GM12878 (cell line): ENCODE measurements around the gene ADD2. TPM values are rescaled to one million over a fixed set of nuclear protein-coding genes. Genes with fewer than 3 reads are reported as not detected.
A peak's percentile ranks its signal among the peaks of the same experiment; 100 is the strongest.

Source experiments
- ATAC-seq: fragments of 200-7000 bp; cut with Tn5 transposase; 3 replicates; pipeline ENCODE4 v1.9.1; 2020; ENCODE audit warnings: mild to moderate bottlenecking, moderate library complexity
- BruUV-seq: library from RNA; stranded (reverse); fragments of 400-500 nt; replicated peaks from 2 replicates; lab custom pipeline; 2021; lab: Mats Ljungman, UMichigan
- CTCF ChIA-PET: fragments of 300-600 bp; sonication (Branson Sonifier 250); formaldehyde crosslinking; extraction: SDS; loops from one replicate; lab custom pipeline; 2021; ENCODE audit warnings: inconsistent platforms; lab: Yijun Ruan, JAX
- POLR2A ChIA-PET: fragments of 350-600 bp; formaldehyde crosslinking; extraction: SDS; loops from one replicate; lab custom pipeline; 2021; ENCODE audit warnings: inconsistent platforms; lab: Charles Lee
- RAD21 ChIA-PET: fragments of 300-600 bp; sonication (Branson Sonifier 250); formaldehyde crosslinking; loops from one replicate; lab custom pipeline; 2023; ENCODE audit warnings: antibody characterized with exemption; ENCODE audit not compliant: unreplicated experiment; lab: Charles Lee
- SMC1A ChIA-PET: fragments of 300-600 bp; sonication (Branson Sonifier 250); formaldehyde crosslinking; loops from one replicate; lab custom pipeline; 2023; ENCODE audit not compliant: unreplicated experiment, uncharacterized antibody; lab: Charles Lee
- DNase-seq: peaks from one replicate; pipeline ENCODE4 v3.0.0-alpha.2; 2011; ENCODE audit warnings: low read depth, low spot score
- FAIRE-seq: peaks from 3 replicates; lab custom pipeline; 2011; peaks lifted over from hg19 to GRCh38; lab: Jason Lieb, UNC
- H2AFZ ChIP-seq: 2 replicates; pipeline ENCODE4 v1.6.0; 2011; ENCODE audit warnings: low read depth, low read length, control low read depth; ENCODE audit not compliant: control insufficient read depth
- H3K27ac ChIP-seq: 2 replicates; pipeline ENCODE4 v1.5.1; 2011; ENCODE audit warnings: control low read depth; ENCODE audit not compliant: control insufficient read depth, insufficient read depth
- H3K27me3 ChIP-seq, 2 experiments: replicated peaks in 1 of 2; 2 replicates each; pipeline versions ENCODE4 v1.6.0 to v1.6.1; 2011; ENCODE audit warnings: low read length in 1 of 2; ENCODE audit not compliant: control insufficient read depth in 2 of 2, insufficient read depth in 2 of 2
- H3K36me3 ChIP-seq, 2 experiments: 2 replicates each; pipeline ENCODE4 v1.5.1; 2011; ENCODE audit warnings: low read length in 1 of 2; ENCODE audit not compliant: control insufficient read depth in 2 of 2, insufficient read depth in 2 of 2
- H3K4me1 ChIP-seq: 2 replicates; pipeline ENCODE4 v1.6.1; 2011; ENCODE audit warnings: mild to moderate bottlenecking, low read length, moderate library complexity, mixed read lengths; ENCODE audit not compliant: control insufficient read depth, insufficient read depth
- H3K4me2 ChIP-seq: 2 replicates; pipeline ENCODE4 v1.6.0; 2011; ENCODE audit warnings: control low read depth; ENCODE audit not compliant: control insufficient read depth, insufficient read depth
- H3K4me3 ChIP-seq: fragments of 200-600 bp; sonication (generic); 2 replicates; pipeline ENCODE4 v1.5.1; 2016
- H3K79me2 ChIP-seq: 2 replicates; pipeline ENCODE4 v1.6.0; 2011; ENCODE audit warnings: low read length; ENCODE audit not compliant: control insufficient read depth, insufficient read depth
- H3K9ac ChIP-seq: 2 replicates; pipeline ENCODE4 v1.8.0; 2011; ENCODE audit warnings: low read length, control low read depth, mixed read lengths; ENCODE audit not compliant: control insufficient read depth, insufficient read depth
- H3K9me3 ChIP-seq: replicated peaks from 3 replicates; pipeline ENCODE4 v1.5.1; 2011; ENCODE audit warnings: mild to moderate bottlenecking, low read length; ENCODE audit not compliant: control insufficient read depth, insufficient read depth
- H4K20me1 ChIP-seq: 2 replicates; pipeline ENCODE4 v1.6.0; 2011; ENCODE audit not compliant: control insufficient read depth, insufficient read depth
- BRCA1 ChIP-seq: IDR thresholded peaks from 2 replicates; pipeline ENCODE4 v1.6.1; 2011; ENCODE audit warnings: low read depth, low read length, improper control_type of control experiment
- JUNB ChIP-seq: IDR thresholded peaks from 2 replicates; pipeline ENCODE4 v1.6.1; 2016; ENCODE audit warnings: antibody characterized with exemption, mild to moderate bottlenecking
- TAF1 ChIP-seq: IDR thresholded peaks from 2 replicates; pipeline ENCODE4 v1.6.1; 2011; ENCODE audit warnings: mild to moderate bottlenecking, low read depth, low read length, borderline replicate concordance
- WGBS: methylation state at CpG from one replicate; pipeline ENCODE4 v1.1.6; 2016; ENCODE audit warnings: low lambda C conversion rate; ENCODE audit not compliant: insufficient replicate concordance, insufficient coverage; ENCODE audit errors: missing lambda C conversion rate; 5-methylcytosine and 5-hydroxymethylcytosine counted together
- in situ Hi-C: fragments of 300-500 bp; cut with MboI; formaldehyde crosslinking; loops from 9 replicates; pipeline ENCODE4 v1.14.3; 2018; ENCODE audit warnings: mixed read lengths
- intact Hi-C: fragments of 100-400 bp; cut with micrococcal nuclease; formaldehyde crosslinking; loops from one replicate; pipeline ENCODE4 v1.14.2; 2022; ENCODE audit not compliant: unreplicated experiment
- polyA plus RNA-seq, 11 experiments: library from polyadenylated mRNA; depleted of rRNA in 4 of 11; unstranded in 6 of 11; stranded (reverse) in 5 of 11; fragments of >200 nt; fragmentation: Nextera tagmentation in 4 of 11; fragmentation: Illumina TruSeq in 1 of 11; extraction: Ambion mirVana in 4 of 11; extraction: Trizol in 1 of 11; gene quantifications; 1 replicate in 1 of 11; 2 replicates in 10 of 11; pipeline versions ENCODE4 v1.2.1 to v1.2.3, GENCODE V29; 2011 to 2016; ENCODE audit warnings: inconsistent platforms in 2 of 11, missing spikeins in 2 of 11, low read depth in 1 of 11
- total RNA-seq, 4 experiments: library from RNA; depleted of rRNA in 3 of 4; stranded (reverse); fragments of >200 nt in 3 of 4; fragmentation: Illumina TruSeq in 1 of 4; extraction: Trizol in 1 of 4; gene quantifications; 2 replicates each; pipeline versions ENCODE4 v1.2.1 to v1.2.3, GENCODE V29; 2013 to 2021
- TF ChIP-seq, protein P1 (sequence below), 3 experiments: IDR thresholded peaks in 2 of 3; conservative IDR thresholded peaks in 1 of 3; 2 replicates each; pipeline ENCODE4 v1.5.1; 2011; ENCODE audit warnings: low read depth in 3 of 3, low read length in 3 of 3, mild to moderate bottlenecking in 3 of 3, control low read depth in 2 of 3, moderate library complexity in 2 of 3, inconsistent platforms in 1 of 3, mixed read lengths in 1 of 3; ENCODE audit not compliant: control insufficient read depth in 2 of 3, insufficient read depth in 1 of 3; ENCODE audit errors: extremely low read depth in 1 of 3

ADD2 gene
- total and polyA plus RNA-seq, 10 of the 15 experiments (the other 5 are each of a cell fraction or from before 2014, with no cell fraction given), result 0.05 to 0.13 (median 0.08) TPM; not detected in 7

DNA sequence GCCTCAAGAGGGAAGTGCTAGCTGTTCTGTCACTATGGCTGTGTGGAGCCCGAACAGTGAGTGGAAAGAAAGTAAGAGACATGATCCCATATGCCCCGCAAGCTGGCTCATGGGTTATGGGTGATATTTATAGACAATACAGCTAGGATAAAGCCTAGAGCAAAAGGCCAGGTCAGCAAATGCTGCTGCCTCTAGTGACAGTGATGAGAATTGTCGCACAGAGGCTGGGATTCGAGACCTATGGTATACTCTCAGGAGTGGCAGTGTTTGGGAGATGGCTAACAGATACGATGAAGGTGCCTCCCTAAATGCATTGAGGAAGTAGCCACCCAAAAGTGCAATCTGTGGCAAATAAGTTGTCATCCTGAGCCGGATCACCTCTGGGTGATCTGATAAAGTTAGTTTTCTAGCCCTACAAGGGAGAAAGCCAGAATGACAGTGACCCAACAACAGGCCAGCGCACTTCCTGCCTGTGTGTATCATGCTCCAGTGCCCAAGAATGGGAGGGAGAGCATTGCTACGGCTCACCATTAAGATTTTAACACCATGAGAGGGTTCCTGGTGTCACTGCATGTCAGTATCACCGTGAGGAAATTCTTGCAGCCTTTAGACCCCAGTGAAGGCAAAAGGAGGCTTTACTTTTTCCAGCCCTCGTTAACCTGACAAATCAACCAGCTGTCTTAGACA lies 122.1 kb downstream of the ADD2 start:
- Histone ChIP-seq H3K79me2 (no peaks in the 10 kb centered on the region), H3K27ac (no peak overlapping the region), H3K27me3 (0 out of 4 replicates have a peak, but pooled peaks cover 0 to 2% of the 10 kb centered on the region in 2 experiments), H3K9ac (no peak overlapping the region), H4K20me1 (no peaks in the 10 kb centered on the region), H3K4me2 (no peak overlapping the region), H3K4me1 (no peaks in the 10 kb centered on the region), H2AFZ (no peak overlapping the region), H3K9me3 (no peaks in the 10 kb centered on the region), H3K4me3 (no peak overlapping the region), H3K36me3 (no peaks in the 10 kb centered on the region)
- no TSS peak for BruUV-seq
- ChIA-PET RAD21 (interaction anchor here (1.2 to 2.8 kb wide), 2 partner anchors 304 to 342 kb away, joined by 4 to 17 read pairs; no protein-coding TSS in a partner anchor), POLR2A (no interaction called here), CTCF (interaction anchor here (1.0 to 5.1 kb wide), 11 partner anchors 8 to 341 kb away, joined by 3 to 48 read pairs (median 4); no protein-coding TSS in a partner anchor), SMC1A (no interaction called here)
- intact Hi-C loops, result no loop called here
- ATAC-seq (peak; percentile 70), DNase-seq (no peak), FAIRE-seq (no peak)
- in situ Hi-C loops, result no loop called here
- 35% methylated on average over 10 of the region's 10 CpGs for WGBS
- TF ChIP-seq BRCA1, result no peak
- no peak for TF ChIP-seq JUNB
- no peak for TF ChIP-seq TAF1
- TF ChIP-seq, protein P1, sequence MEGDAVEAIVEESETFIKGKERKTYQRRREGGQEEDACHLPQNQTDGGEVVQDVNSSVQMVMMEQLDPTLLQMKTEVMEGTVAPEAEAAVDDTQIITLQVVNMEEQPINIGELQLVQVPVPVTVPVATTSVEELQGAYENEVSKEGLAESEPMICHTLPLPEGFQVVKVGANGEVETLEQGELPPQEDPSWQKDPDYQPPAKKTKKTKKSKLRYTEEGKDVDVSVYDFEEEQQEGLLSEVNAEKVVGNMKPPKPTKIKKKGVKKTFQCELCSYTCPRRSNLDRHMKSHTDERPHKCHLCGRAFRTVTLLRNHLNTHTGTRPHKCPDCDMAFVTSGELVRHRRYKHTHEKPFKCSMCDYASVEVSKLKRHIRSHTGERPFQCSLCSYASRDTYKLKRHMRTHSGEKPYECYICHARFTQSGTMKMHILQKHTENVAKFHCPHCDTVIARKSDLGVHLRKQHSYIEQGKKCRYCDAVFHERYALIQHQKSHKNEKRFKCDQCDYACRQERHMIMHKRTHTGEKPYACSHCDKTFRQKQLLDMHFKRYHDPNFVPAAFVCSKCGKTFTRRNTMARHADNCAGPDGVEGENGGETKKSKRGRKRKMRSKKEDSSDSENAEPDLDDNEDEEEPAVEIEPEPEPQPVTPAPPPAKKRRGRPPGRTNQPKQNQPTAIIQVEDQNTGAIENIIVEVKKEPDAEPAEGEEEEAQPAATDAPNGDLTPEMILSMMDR (IDR thresholded peaks at IDR 0.05 in 2 of 3, conservative IDR thresholded peaks at IDR 0.05 in 1 of 3; ENCODE audit: control insufficient read depth in 2 of 3, extremely low read depth in 1 of 3, insufficient read depth in 1 of 3, low read depth in 3 of 3, low read length in 3 of 3), result peak; percentile 19 to 33 (median 28); a peak in 3 of 6 replicates
